PC-3 (cell line): Measurements from ENCODE around the gene KIAA1217.

ENCODE experiments used
- CTCF ChIP-seq: fragments of 300-600 bp; sonication (generic); conservative IDR thresholded peaks from 2 replicates; pipeline ENCODE4 v1.5.1; 2017; ENCODE audit warnings: antibody characterized with exemption, low read depth, mild to moderate bottlenecking, low read length
- EZH2 ChIP-seq: fragments of 300-600 bp; sonication (generic); IDR thresholded peaks from one replicate; pipeline ENCODE4 v1.6.1; 2017; ENCODE audit warnings: antibody characterized with exemption, mild to moderate bottlenecking, low read length; ENCODE audit not compliant: unreplicated experiment
- EZH2phosphoT487 ChIP-seq: fragments of 300-600 bp; sonication (generic); IDR thresholded peaks from 2 replicates; pipeline ENCODE4 v1.6.1; 2018; ENCODE audit warnings: mild to moderate bottlenecking, antibody characterized with exemption, low read length, borderline replicate concordance

GRCh38 chr10:24343686-24344085, 134.7 kb downstream of the KIAA1217 start:
- TF ChIP-seq CTCF (no peak), EZH2 (no peak), EZH2phosphoT487 (no peak)
